Activated naive CD8-positive, alpha-beta T cell treated with anti-CD3 and anti-CD28 coated beads for 36 hours (primary cell): ENCODE measurements around the gene UXT. TPM values are rescaled to one million over a fixed set of nuclear protein-coding genes. Genes with fewer than 3 reads are reported as not detected.

Experiments used
- DNase-seq: peaks from one replicate; pipeline ENCODE4 v3.0.0; 2021
- H3K27ac Mint-ChIP-seq: one replicate; pipeline ENCODE4 v1.8.0; 2022; ENCODE audit warnings: mild to moderate bottlenecking, moderate library complexity, mixed read lengths
- H3K27me3 Mint-ChIP-seq: one replicate; pipeline ENCODE4 v1.8.0; 2022; ENCODE audit warnings: mild to moderate bottlenecking, mixed read lengths
- H3K36me3 Mint-ChIP-seq: one replicate; pipeline ENCODE4 v1.8.0; 2021; ENCODE audit warnings: mild to moderate bottlenecking, mixed read lengths
- H3K4me1 Mint-ChIP-seq: one replicate; pipeline ENCODE4 v1.8.0; 2021; ENCODE audit warnings: mixed read lengths
- H3K4me3 Mint-ChIP-seq: one replicate; pipeline ENCODE4 v1.8.0; 2022; ENCODE audit warnings: mild to moderate bottlenecking, moderate library complexity, mixed read lengths
- H3K9me3 Mint-ChIP-seq: one replicate; pipeline ENCODE4 v1.8.0; 2022; ENCODE audit warnings: mixed read lengths
- total RNA-seq, 2 experiments: library from RNA; stranded (reverse); gene quantifications; one replicate each; pipeline ENCODE4 v1.2.3, GENCODE V29; 2021

Gene UXT
- total RNA-seq, 2 experiments from 2014 or later: 150 to 154 TPM

- Mint-ChIP-seq H3K4me3 (no peak overlapping the region), H3K36me3 (peaks cover 25% of the 10 kb centered on the region), H3K27ac (no peak overlapping the region), H3K9me3 (no peaks in the 10 kb centered on the region), H3K27me3 (no peaks in the 10 kb centered on the region), H3K4me1 (peaks cover 14% of the 10 kb centered on the region)
- DNase-seq: no peak
Measured at GRCh38 chrX:47634871-47635575, 24.0 kb downstream of the UXT start.

DNA sequence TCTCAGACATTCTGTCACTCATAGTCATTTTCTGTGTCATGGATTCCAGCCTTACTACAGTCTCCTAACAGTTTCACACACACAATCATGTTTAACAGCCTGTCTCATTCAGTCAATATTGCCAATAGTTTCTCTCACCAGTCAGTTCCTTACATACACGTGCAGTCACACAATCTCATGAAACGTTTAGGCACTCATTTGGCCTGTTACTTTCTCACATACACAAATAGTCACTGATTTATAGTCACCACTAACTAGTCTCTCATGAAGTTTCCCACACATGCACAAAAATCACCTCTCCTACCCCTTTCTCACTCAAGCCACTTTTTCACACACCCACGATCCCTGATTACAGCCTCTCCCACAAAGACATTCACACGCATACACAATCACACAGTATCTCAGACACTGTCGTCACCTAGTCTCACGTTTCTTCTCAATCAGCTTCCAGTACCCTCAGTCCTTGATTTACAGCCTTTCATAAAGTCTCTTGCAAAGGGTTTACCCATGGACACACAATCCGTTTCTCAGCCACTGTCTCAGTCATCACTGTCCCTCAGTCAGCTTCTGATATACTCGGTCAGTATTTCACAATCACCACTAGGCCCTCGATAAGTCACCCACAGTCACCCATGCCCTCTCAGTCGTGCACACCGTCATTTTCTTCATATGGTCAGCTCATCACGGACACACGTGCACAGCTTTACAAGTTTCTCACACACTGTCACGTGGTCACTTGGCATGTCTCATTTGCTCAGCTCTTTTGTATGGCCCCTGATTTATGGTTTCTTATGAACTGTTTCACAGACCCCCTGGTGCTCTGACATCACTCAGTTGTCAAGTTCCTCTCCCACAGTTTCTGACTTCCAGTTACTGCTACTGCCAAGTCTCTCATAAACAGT, 25.0 kb downstream of the UXT start:
- Mint-ChIP-seq H3K27me3 (no peaks in the 10 kb centered on the region), H3K4me3 (no peak overlapping the region), H3K9me3 (no peaks in the 10 kb centered on the region), H3K36me3 (peaks cover 15% of the 10 kb centered on the region), H3K4me1 (peaks cover 19% of the 10 kb centered on the region), H3K27ac (no peak overlapping the region)
- no peak for DNase-seq

DNA sequence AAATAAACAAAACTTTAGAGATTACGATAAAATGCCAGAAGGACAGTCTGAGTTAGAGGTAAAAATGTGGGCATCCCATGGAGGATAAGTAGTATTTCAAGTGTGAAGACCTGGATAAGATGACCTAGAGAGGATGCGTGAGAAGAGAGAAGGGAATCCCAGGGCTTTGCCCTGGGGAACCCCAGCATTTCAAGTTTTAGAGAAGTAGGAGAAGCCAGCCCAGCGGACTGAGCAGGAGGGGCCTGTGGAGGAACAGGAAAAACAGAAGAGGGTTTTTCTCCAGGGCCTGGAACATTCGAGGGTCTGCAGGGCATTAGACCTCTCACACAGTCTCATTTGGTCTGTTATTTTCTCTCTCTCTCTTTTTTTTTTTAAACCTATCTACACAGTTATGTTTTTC, 26.3 kb downstream of the UXT start:
- Mint-ChIP-seq H3K4me1 (peaks cover 16% of the 10 kb centered on the region), H3K27ac (no peak overlapping the region), H3K27me3 (no peaks in the 10 kb centered on the region), H3K9me3 (no peaks in the 10 kb centered on the region), H3K4me3 (no peak overlapping the region), H3K36me3 (peaks cover 10% of the 10 kb centered on the region)
- no peak for DNase-seq

DNA sequence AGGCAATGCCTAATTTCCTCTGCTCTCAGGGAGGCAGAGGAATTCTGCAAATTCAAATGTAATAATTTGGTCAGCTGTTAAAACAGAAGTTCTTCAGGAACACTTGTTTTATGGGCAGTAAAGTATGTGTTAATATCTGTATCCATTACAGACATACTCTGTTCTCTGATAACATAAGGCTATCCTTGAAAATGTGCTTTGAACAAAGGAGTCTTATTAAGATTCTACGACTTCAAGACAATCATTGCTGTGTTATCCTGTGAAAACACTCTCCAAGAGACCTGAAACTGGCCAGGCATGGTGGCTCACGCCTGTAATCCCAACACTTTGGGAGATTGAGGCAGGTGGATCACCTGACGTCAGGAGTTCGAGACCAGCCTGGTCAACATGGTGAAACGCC, 27.3 kb downstream of the UXT start:
- Mint-ChIP-seq H3K36me3 (peaks cover 2% of the 10 kb centered on the region), H3K4me1 (peaks cover 14% of the 10 kb centered on the region), H3K4me3 (no peak overlapping the region), H3K27me3 (no peaks in the 10 kb centered on the region), H3K27ac (no peak overlapping the region), H3K9me3 (no peaks in the 10 kb centered on the region)
- no peak for DNase-seq

- H3K4me3 Mint-ChIP-seq: peak within 1 kb of the TSS; percentile 42
- H3K27ac Mint-ChIP-seq: peak within 1 kb of the TSS; percentile 76
- DNase-seq: no peak
- H3K9me3 Mint-ChIP-seq: no peaks in the 10 kb centered on the region
- H3K36me3 Mint-ChIP-seq: no peaks in the 10 kb centered on the region
- H3K4me1 Mint-ChIP-seq: peaks cover 14% of the 10 kb centered on the region
- no peaks in the 10 kb centered on the region for H3K27me3 Mint-ChIP-seq
Measured at GRCh38 chrX:47629419-47630200, 29.4 kb downstream of the UXT start, which contains the start of gene CFP. Gene CFP, minus strand, starts transcription at chrX:47629930. Its CDS starts 86 bp downstream, at chrX:47629844.

GRCh38 chrX:47628982-47629381, 30.0 kb downstream of the UXT start:
- Mint-ChIP-seq H3K9me3 (no peaks in the 10 kb centered on the region), H3K27ac (no peak overlapping the region), H3K4me1 (peaks cover 17% of the 10 kb centered on the region), H3K36me3 (no peaks in the 10 kb centered on the region), H3K4me3 (peak overlapping the region; percentile 42), H3K27me3 (no peaks in the 10 kb centered on the region)
- no peak for DNase-seq

- H3K4me1 Mint-ChIP-seq: peaks cover 24% of the 10 kb centered on the region
- H3K9me3 Mint-ChIP-seq: no peaks in the 10 kb centered on the region
- no peak for DNase-seq
- peaks cover 4% of the 10 kb centered on the region for H3K27me3 Mint-ChIP-seq
- no peak overlapping the region for H3K27ac Mint-ChIP-seq
- no peak overlapping the region for H3K4me3 Mint-ChIP-seq
- no peaks in the 10 kb centered on the region for H3K36me3 Mint-ChIP-seq
Measured at GRCh38 chrX:47625365-47625764, 33.6 kb downstream of the UXT start.

- Mint-ChIP-seq H3K4me1 (peaks cover 12% of the 10 kb centered on the region), H3K27me3 (peaks cover 7% of the 10 kb centered on the region), H3K36me3 (no peaks in the 10 kb centered on the region), H3K27ac (no peak overlapping the region), H3K9me3 (no peaks in the 10 kb centered on the region), H3K4me3 (peak overlapping the region; percentile 77)
- DNase-seq: peak; percentile 38
Measured at GRCh38 chrX:47623540-47624027, 35.4 kb downstream of the UXT start.

DNA sequence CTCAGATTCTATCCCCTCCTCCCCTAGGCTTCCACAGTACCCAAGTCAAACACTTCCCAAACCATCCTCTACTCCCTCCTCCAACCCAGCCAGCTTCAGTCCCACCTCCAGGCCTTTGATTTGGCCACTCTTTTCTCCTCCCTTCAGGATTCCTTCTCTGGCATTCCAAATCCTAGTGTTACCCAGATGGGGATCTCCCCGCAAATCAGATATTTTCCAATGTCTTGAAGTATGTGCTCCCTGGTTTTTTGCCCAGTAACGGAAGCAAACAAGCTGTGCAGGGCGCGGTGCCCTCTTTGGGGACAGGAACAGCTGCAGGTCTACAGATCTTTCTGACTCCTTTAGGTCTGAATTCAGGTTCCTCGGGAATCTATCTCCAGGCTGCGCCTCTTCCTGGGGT, 37.1 kb downstream of the UXT start:
- Mint-ChIP-seq H3K4me1 (peaks cover 11% of the 10 kb centered on the region), H3K27ac (no peak overlapping the region), H3K9me3 (no peaks in the 10 kb centered on the region), H3K27me3 (peaks cover 19% of the 10 kb centered on the region), H3K4me3 (no peak overlapping the region), H3K36me3 (no peaks in the 10 kb centered on the region)
- DNase-seq: no peak

DNA sequence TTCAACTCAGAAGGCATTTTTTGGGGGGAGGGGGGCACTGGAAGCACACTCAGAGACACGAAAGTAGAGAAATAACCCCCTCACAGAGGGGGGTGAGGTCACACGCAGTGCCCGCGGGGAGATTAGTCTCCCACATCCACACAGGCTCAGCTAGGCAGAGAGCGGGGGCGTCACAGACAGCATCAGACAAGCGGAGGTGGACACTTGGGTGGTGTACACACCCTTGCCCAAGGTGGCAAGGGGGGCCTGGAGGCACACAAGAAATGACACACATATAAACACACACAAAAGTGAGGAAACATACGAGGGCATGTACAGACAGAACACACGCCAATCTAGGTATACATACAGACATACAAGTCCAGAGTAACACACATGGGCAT, 38.7 kb downstream of the UXT start:
- Mint-ChIP-seq H3K36me3 (no peaks in the 10 kb centered on the region), H3K27ac (no peak overlapping the region), H3K27me3 (peaks cover 19% of the 10 kb centered on the region), H3K4me1 (peaks cover 11% of the 10 kb centered on the region), H3K9me3 (no peaks in the 10 kb centered on the region), H3K4me3 (no peak overlapping the region)
- no peak for DNase-seq

DNA sequence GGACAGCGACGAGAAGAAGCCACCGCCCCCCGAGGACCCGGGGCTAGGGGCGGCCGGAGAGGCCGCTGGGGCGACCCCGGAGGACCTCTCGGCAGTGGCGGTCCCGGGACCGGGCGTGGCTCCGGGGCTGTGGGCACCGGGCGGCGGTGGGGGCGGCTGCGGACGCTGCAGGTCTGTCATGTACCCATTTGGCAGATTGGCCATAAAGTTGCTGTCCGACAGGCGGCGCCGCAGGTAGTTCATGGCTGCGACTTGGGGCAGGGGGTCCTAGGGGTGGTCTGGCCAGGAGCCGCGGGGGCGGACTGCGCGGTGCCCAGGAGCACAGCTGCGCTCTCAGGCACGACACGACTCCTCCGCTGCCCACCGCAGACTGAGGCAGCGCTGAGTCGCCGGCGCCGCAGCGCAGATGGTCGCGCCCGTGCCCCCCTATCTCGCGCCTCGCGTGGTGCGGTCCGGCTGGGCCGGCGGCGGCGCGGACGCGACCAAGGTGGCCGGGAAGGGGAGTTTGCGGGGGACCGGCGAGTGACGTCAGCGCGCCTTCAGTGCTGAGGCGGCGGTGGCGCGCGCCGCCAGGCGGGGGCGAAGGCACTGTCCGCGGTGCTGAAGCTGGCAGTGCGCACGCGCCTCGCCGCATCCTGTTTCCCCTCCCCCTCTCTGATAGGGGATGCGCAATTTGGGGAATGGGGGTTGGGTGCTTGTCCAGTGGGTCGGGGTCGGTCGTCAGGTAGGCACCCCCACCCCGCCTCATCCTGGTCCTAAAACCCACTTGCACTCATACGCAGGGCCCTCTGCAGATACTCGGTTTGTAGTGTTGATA, 39.3 kb downstream of the UXT start, which contains the start of gene SYN1:
SYN1 (minus strand) TSS at position 372 of the 817 bp plus-strand sequence; CDS start at position 243, 129 bp downstream.
- H3K27me3 Mint-ChIP-seq: peaks cover 19% of the 10 kb centered on the region
- H3K36me3 Mint-ChIP-seq: no peaks in the 10 kb centered on the region
- peak within 1 kb of the TSS; percentile 57 for H3K4me3 Mint-ChIP-seq
- peak; percentile 86 for DNase-seq
- H3K4me1 Mint-ChIP-seq: peaks cover 11% of the 10 kb centered on the region
- H3K9me3 Mint-ChIP-seq: no peaks in the 10 kb centered on the region
- H3K27ac Mint-ChIP-seq: no peak within 1 kb of the TSS

DNA sequence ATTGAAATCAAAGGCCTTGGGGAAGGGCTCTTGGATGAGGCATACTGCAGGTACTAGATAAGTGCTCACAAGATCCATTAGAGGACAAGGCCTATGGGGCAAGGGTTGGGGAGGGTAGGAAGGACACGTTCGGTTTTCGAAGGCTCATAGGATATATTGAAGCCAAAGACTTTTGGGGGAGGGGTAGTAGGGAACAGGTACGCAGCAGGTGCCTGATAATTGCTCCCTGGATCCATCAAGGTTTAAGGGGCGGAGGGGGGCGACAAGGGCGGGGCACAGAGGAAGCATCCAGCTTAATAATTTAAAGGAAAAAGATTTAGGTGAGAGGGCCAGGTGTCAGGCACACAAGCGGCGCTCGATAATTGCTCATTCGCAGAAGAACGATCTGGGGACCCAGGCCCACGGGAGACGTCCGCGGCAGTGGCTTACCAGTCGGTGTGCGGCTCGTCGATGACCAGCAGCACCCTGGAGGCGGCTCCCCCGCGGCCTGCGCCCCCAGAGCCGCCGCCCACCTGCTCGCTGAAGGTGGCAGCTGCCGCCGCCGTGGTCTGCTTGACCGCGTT, 40.0 kb downstream of the UXT start:
- peaks cover 8% of the 10 kb centered on the region for H3K4me1 Mint-ChIP-seq
- H3K4me3 Mint-ChIP-seq: peak overlapping the region; percentile 57
- DNase-seq: no peak
- no peak overlapping the region for H3K27ac Mint-ChIP-seq
- no peaks in the 10 kb centered on the region for H3K36me3 Mint-ChIP-seq
- H3K27me3 Mint-ChIP-seq: peaks cover 19% of the 10 kb centered on the region
- H3K9me3 Mint-ChIP-seq: no peaks in the 10 kb centered on the region

DNA sequence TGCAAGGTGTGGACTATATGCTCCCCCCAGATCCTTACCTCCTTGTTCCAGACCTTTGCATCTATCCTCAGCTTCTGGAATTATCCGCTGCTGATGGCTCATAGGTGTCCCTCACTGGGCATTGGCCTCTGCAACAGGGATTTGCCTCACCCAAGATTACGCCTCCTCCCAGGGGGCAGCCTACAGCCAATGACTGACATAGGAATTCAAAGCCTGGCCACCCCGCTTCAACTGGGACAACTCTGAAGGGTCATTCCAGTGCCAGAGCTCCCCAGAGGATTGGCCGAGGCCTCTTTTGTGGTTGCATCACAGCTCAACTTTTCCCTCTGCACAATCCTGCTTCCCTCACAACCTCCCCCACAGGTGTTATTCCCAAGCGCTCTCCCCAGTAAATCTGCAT, 44.4 kb downstream of the UXT start:
- no peaks in the 10 kb centered on the region for H3K9me3 Mint-ChIP-seq
- H3K36me3 Mint-ChIP-seq: no peaks in the 10 kb centered on the region
- peaks cover 15% of the 10 kb centered on the region for H3K27me3 Mint-ChIP-seq
- no peak for DNase-seq
- H3K4me1 Mint-ChIP-seq: no peaks in the 10 kb centered on the region
- H3K27ac Mint-ChIP-seq: no peak overlapping the region
- no peak overlapping the region for H3K4me3 Mint-ChIP-seq

DNA sequence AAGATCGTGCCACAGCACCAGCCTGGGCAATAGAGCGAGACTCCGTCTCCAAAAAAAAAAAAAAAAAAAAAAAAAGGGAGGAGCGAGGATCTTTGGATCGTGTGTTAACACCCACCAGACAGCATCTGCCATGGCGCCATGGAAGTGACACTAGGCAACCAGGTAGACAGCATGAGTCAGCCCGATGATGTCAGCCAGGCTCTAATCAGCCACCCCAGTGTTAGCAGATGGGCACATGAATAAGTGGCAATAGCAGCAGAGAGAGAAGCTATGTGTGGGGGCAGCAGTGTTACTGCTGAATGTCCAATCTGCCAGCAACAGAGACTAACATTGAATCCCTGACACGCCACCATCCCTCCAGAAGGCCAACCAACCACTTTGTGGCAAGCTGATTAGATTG, 45.9 kb downstream of the UXT start:
- H3K4me1 Mint-ChIP-seq: peaks cover 3% of the 10 kb centered on the region
- H3K9me3 Mint-ChIP-seq: no peaks in the 10 kb centered on the region
- H3K27ac Mint-ChIP-seq: no peak overlapping the region
- no peak overlapping the region for H3K4me3 Mint-ChIP-seq
- H3K36me3 Mint-ChIP-seq: no peaks in the 10 kb centered on the region
- no peak for DNase-seq
- peaks cover 11% of the 10 kb centered on the region for H3K27me3 Mint-ChIP-seq
